Osteoblast (primary cell): ENCODE data around the gene ARHGAP18. TPM values are rescaled to one million over a fixed set of nuclear protein-coding genes. Genes with fewer than 3 reads are reported as not detected.
A peak's percentile ranks its signal among the peaks of the same experiment; 100 is the strongest.

Experiments used
- DNase-seq: peaks from one replicate; pipeline ENCODE4 v3.0.0; 2011; ENCODE audit warnings: low spot score, mixed read lengths; ENCODE audit not compliant: insufficient read length; ENCODE audit errors: missing footprints
- H2AFZ ChIP-seq: 2 replicates; pipeline ENCODE4 v1.6.0; 2011; ENCODE audit warnings: mild to moderate bottlenecking, low read length
- H3K27ac ChIP-seq: 2 replicates; pipeline ENCODE4 v1.5.1; 2011; ENCODE audit warnings: mild to moderate bottlenecking, low read depth, low read length, moderate library complexity
- H3K27me3 ChIP-seq: 2 replicates; pipeline ENCODE4 v1.6.0; 2012; ENCODE audit warnings: mild to moderate bottlenecking, control low read depth, inconsistent platforms, low read length, moderate library complexity; ENCODE audit not compliant: insufficient read depth
- H3K36me3 ChIP-seq: 2 replicates; pipeline ENCODE4 v1.5.1; 2011; ENCODE audit warnings: mild to moderate bottlenecking, low read length, control low read depth, moderate library complexity; ENCODE audit not compliant: insufficient read depth
- H3K4me1 ChIP-seq: 2 replicates; pipeline ENCODE4 v1.5.1; 2011; ENCODE audit warnings: mild to moderate bottlenecking, low read length, control low read depth, moderate library complexity; ENCODE audit not compliant: insufficient read depth
- H3K4me2 ChIP-seq: 2 replicates; pipeline ENCODE4 v1.6.0; 2011; ENCODE audit warnings: mild to moderate bottlenecking, low read length; ENCODE audit not compliant: insufficient read depth
- H3K4me3 ChIP-seq: fragments of 200-600 bp; sonication (generic); 3 replicates; pipeline ENCODE4 v1.5.1; 2012; ENCODE audit warnings: mild to moderate bottlenecking, low read length, inconsistent platforms; ENCODE audit not compliant: insufficient read depth
- H3K79me2 ChIP-seq: 2 replicates; pipeline ENCODE4 v1.6.0; 2012; ENCODE audit warnings: mild to moderate bottlenecking, low read length, control low read depth, inconsistent platforms; ENCODE audit not compliant: insufficient read depth
- H3K9me3 ChIP-seq: 2 replicates; pipeline ENCODE4 v1.5.1; 2011; ENCODE audit warnings: low read depth, low read length, control low read depth
- H4K20me1 ChIP-seq: 2 replicates; pipeline ENCODE4 v1.6.0; 2012; ENCODE audit warnings: mild to moderate bottlenecking, low read length, control low read depth; ENCODE audit not compliant: insufficient read depth
- total RNA-seq: library from RNA; depleted of rRNA; stranded (reverse); fragments of >200 nt; gene quantifications from 2 replicates; pipeline ENCODE4 v1.2.3, GENCODE V29; 2012
- TF ChIP-seq, protein P1 (sequence below): IDR thresholded peaks from 2 replicates; pipeline ENCODE4 v1.5.1; 2011; ENCODE audit warnings: mild to moderate bottlenecking, low read depth, low read length, moderate library complexity; ENCODE audit errors: extremely low read depth

The ARHGAP18 gene
- total RNA-seq, 1 donor = 21.0 TPM

DNA sequence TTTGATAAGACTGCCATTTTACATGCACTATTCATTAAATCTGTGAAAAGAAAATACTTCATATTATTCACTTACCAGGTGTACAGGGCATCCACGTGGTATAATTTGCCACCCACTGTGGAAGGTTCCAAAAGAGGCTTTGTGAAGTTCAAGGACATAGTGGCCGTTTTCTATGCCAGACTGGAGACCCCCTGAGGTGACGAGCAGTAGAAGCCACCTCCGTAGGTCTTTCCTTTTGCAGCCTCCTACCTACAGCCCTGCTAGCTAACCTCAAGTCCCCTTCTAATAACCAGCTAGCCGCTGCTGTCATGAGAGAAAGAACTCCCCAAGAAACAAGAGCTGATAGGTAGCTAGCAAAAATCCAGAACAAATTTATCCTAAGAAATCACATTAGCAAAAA, 110.5 kb downstream of the ARHGAP18 start:
- TF ChIP-seq, protein P1, sequence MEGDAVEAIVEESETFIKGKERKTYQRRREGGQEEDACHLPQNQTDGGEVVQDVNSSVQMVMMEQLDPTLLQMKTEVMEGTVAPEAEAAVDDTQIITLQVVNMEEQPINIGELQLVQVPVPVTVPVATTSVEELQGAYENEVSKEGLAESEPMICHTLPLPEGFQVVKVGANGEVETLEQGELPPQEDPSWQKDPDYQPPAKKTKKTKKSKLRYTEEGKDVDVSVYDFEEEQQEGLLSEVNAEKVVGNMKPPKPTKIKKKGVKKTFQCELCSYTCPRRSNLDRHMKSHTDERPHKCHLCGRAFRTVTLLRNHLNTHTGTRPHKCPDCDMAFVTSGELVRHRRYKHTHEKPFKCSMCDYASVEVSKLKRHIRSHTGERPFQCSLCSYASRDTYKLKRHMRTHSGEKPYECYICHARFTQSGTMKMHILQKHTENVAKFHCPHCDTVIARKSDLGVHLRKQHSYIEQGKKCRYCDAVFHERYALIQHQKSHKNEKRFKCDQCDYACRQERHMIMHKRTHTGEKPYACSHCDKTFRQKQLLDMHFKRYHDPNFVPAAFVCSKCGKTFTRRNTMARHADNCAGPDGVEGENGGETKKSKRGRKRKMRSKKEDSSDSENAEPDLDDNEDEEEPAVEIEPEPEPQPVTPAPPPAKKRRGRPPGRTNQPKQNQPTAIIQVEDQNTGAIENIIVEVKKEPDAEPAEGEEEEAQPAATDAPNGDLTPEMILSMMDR = no peak
- no peak for DNase-seq
- no peak overlapping the region for H3K27ac ChIP-seq
- H3K79me2 ChIP-seq = no peaks in the 10 kb centered on the region
- H3K4me1 ChIP-seq = no peaks in the 10 kb centered on the region
- no peaks in the 10 kb centered on the region for H3K27me3 ChIP-seq
- H4K20me1 ChIP-seq = no peaks in the 10 kb centered on the region
- H3K4me2 ChIP-seq = no peak overlapping the region
- H3K36me3 ChIP-seq = peaks cover 28% of the 10 kb centered on the region
- H3K4me3 ChIP-seq = no peak overlapping the region
- no peaks in the 10 kb centered on the region for H3K9me3 ChIP-seq
- no peak overlapping the region for H2AFZ ChIP-seq

DNA sequence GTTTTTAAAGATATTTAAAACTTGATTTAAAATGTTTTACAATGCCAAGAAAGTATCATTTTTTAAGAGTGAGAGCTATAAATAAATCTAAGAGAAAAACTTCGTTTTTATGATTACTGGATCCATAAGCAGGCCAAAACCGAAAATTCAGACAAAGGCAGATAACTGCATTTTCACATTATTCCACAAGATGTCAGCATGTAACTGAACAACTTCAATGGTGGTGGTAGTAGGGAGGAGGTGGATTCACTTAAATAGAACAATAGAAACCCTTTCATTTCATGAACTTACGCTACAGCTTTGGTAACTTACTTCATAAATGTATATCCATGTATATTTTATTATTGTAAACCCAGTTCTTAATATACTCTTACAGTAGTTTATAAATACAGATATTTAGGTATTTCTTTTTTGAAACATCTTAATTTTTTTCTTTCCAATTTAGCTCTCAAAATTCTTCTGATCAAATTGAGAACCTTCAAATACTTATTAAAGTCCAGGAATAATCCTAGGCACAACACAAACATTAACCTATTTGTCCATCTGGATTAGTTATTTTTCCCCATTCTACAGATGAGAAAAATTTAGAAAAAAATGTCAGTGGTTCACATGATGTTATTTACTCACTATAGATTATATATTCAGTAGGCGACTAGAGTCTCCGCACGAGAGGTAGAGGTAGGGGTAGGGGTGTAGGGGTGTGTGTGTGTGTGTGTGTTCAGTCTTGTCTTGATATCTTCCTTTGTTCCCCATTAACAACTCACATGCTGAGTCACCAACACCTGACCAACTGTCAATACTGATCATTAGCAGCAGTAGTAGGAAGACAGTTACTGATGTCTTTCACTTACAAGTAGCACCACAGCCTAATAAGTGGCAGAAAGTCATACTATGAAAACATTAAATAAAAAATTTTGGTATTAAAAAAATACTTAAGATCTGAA, 111.5 kb downstream of the ARHGAP18 start:
- Histone ChIP-seq H3K4me1 (peaks cover 1% of the 10 kb centered on the region), H3K4me2 (no peak overlapping the region)

DNA sequence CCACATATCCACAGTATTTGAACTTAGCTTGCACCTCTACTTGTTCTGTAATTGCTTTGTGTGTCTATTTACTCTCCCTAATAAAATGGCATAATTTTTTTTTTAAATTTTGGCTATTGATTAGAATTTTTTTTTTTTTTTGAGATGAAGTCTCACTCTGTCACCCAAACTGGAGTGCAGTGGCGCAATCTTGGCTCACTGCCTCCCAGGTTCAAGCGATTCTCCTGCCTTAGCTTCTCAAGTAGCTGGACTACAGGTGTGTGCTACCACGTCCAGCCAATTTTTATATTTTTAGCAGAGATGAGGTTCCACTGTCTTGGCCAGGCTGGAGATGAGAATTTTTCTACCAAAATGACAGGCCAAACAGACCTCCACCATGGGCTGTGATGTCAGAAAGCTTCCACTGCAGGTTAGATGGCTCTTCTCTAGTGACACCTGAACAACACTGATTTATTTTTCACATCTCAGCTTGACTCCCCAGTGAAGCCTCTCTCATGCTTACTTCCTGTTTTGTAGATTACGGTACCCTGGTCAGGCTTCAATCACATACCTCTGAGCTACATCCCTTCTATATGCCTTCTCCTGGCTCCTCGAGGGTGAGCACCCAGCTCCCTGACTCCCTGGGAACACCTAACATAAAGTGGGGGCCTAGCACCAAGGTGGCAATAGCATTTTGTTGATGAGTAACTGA, 112.8 kb downstream of the ARHGAP18 start:
- H3K79me2 ChIP-seq = peaks cover 2% of the 10 kb centered on the region
- no peak overlapping the region for H3K4me3 ChIP-seq
- peaks cover 25% of the 10 kb centered on the region for H3K36me3 ChIP-seq
- no peak overlapping the region for H3K27ac ChIP-seq
- no peak overlapping the region for H2AFZ ChIP-seq
- no peaks in the 10 kb centered on the region for H3K27me3 ChIP-seq
- H3K4me2 ChIP-seq = no peak overlapping the region
- no peak for DNase-seq
- peaks cover 13% of the 10 kb centered on the region for H3K4me1 ChIP-seq
- H3K9me3 ChIP-seq = no peaks in the 10 kb centered on the region
- TF ChIP-seq, protein P1 = no peak
- no peaks in the 10 kb centered on the region for H4K20me1 ChIP-seq

More for the DNA sequence above, 111.5 kb downstream of the ARHGAP18 start:
- H3K27me3 ChIP-seq = no peaks in the 10 kb centered on the region
- H3K36me3 ChIP-seq = peaks cover 21% of the 10 kb centered on the region
- DNase-seq = no peak
- no peaks in the 10 kb centered on the region for H3K79me2 ChIP-seq
- no peak overlapping the region for H3K27ac ChIP-seq
- no peaks in the 10 kb centered on the region for H4K20me1 ChIP-seq
- TF ChIP-seq, protein P1 = peak; percentile 75
- no peak overlapping the region for H3K4me3 ChIP-seq
- H2AFZ ChIP-seq = no peak overlapping the region
- H3K9me3 ChIP-seq = no peaks in the 10 kb centered on the region

DNA sequence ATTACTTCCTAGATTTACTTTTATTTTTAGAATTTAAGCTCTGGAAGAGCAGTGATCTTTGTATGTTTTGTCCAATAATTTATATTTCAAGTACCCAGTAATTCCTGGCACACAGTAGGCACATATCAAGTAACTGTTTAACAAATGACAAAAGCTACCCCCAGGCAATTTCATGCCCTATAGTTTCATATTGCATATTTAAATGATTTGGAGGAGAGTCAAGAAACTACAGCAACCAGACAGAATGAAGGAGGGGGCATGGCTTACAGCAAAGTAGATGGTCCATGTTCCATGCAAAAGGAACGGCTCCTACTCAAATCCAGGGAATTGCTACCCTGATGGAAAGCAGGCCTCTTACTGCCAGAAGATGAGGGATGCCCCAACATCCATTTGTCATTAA, 113.5 kb downstream of the ARHGAP18 start:
- TF ChIP-seq, protein P1 = no peak
- no peak for DNase-seq
- H3K4me2 ChIP-seq = no peak overlapping the region
- H3K4me3 ChIP-seq = no peak overlapping the region
- no peak overlapping the region for H3K27ac ChIP-seq
- H4K20me1 ChIP-seq = no peaks in the 10 kb centered on the region
- H3K9me3 ChIP-seq = no peaks in the 10 kb centered on the region
- H3K79me2 ChIP-seq = peaks cover 2% of the 10 kb centered on the region
- peaks cover 16% of the 10 kb centered on the region for H3K4me1 ChIP-seq
- H2AFZ ChIP-seq = no peak overlapping the region
- H3K36me3 ChIP-seq = peaks cover 21% of the 10 kb centered on the region
- H3K27me3 ChIP-seq = no peaks in the 10 kb centered on the region
